GM06990 (cell line): ENCODE measurements around the gene EVC2.

Source experiments
- DNase-seq: peaks from one replicate; pipeline ENCODE4 v3.0.0-alpha.2; 2011; ENCODE audit not compliant: insufficient read length; ENCODE audit errors: extremely low read depth
- H3K27me3 ChIP-seq: replicated peaks from 2 replicates; pipeline ENCODE4 v1.6.0; 2011; ENCODE audit warnings: low read length; ENCODE audit not compliant: control insufficient read depth, insufficient read depth
- H3K36me3 ChIP-seq: 2 replicates; pipeline ENCODE4 v1.5.1; 2011; ENCODE audit warnings: low read length; ENCODE audit not compliant: control insufficient read depth, insufficient read depth
- H3K4me3 ChIP-seq: replicated peaks from 2 replicates; pipeline ENCODE4 v1.5.1; 2011; ENCODE audit warnings: low read depth, mild to moderate bottlenecking, control low read depth, low read length
- TF ChIP-seq, protein P1 (sequence below): IDR thresholded peaks from 2 replicates; pipeline ENCODE4 v1.5.1; 2011; ENCODE audit warnings: low read length, control low read depth, mild to moderate bottlenecking, inconsistent platforms; ENCODE audit not compliant: insufficient read depth, poor library complexity, severe bottlenecking

The EVC2 gene

GRCh38 chr4:5705647-5706320 lies 2.6 kb downstream of the EVC2 start:
- DNase-seq, result no peak
- no peaks in the 10 kb centered on the region for H3K27me3 ChIP-seq
- TF ChIP-seq, protein P1, sequence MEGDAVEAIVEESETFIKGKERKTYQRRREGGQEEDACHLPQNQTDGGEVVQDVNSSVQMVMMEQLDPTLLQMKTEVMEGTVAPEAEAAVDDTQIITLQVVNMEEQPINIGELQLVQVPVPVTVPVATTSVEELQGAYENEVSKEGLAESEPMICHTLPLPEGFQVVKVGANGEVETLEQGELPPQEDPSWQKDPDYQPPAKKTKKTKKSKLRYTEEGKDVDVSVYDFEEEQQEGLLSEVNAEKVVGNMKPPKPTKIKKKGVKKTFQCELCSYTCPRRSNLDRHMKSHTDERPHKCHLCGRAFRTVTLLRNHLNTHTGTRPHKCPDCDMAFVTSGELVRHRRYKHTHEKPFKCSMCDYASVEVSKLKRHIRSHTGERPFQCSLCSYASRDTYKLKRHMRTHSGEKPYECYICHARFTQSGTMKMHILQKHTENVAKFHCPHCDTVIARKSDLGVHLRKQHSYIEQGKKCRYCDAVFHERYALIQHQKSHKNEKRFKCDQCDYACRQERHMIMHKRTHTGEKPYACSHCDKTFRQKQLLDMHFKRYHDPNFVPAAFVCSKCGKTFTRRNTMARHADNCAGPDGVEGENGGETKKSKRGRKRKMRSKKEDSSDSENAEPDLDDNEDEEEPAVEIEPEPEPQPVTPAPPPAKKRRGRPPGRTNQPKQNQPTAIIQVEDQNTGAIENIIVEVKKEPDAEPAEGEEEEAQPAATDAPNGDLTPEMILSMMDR, result no peak
- no peaks in the 10 kb centered on the region; the same call in 1 of the 2 replicates for H3K36me3 ChIP-seq
- H3K4me3 ChIP-seq, result no peak overlapping the region

- DNase-seq, result no peak
- Histone ChIP-seq H3K27me3 (no peaks in the 10 kb centered on the region), H3K4me3 (no peak overlapping the region), H3K36me3 (no peaks in the 10 kb centered on the region; the same call in 1 of the 2 replicates)
- TF ChIP-seq, protein P1, result no peak
Measured at GRCh38 chr4:5704276-5704675, 4.1 kb downstream of the EVC2 start.

- Histone ChIP-seq H3K36me3 (no peaks in the 10 kb centered on the region; the same call in 1 of the 2 replicates), H3K4me3 (no peak overlapping the region), H3K27me3 (no peaks in the 10 kb centered on the region)
- TF ChIP-seq, protein P1, result no peak
- DNase-seq, result no peak
Measured at GRCh38 chr4:5703831-5704230, 4.5 kb downstream of the EVC2 start.

DNA sequence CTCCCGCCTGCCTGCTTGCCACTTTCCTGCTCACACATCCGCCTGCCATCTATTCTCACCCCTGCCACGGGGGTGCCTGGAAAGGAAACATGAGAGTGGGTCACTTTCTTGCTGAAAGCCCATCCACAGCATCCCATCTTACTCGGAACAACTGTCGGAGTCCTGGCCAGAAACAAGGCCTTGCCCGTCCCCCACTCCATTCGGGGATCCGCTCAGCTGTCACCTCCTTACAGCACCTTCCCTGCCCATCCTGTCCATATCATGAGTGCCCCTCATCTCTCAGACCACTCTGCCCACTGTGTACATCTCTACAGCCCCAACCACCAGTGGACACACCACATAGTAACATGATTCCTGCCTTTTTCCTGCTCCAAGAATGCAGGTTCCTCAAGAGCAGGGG lies 6.4 kb downstream of the EVC2 start:
- Histone ChIP-seq H3K4me3 (no peak overlapping the region), H3K27me3 (no peaks in the 10 kb centered on the region), H3K36me3 (peaks cover 1% of the 10 kb centered on the region; the same call in 1 of the 2 replicates)
- TF ChIP-seq, protein P1, result no peak
- no peak for DNase-seq

DNA sequence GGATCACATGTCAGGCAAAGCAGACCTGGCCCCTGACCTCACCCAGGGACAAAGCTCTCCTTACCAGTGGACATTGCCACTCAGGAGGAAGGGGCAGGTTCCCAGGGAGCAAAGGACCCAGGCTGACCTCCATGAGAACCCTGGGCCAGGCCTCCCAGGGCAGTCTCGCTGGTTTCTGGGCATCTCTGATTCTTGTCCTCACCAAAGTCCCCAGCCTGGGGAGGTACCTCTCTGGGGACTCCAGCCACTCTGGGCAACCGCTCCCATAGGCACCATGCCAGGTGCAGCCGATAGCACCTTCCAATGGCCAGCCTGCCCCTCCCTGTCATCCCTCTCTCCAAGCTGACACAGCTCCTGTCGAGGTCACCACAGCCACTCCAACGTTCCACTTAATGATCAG lies 7.9 kb downstream of the EVC2 start:
- H3K36me3 ChIP-seq, result peaks cover 1% of the 10 kb centered on the region
- no peak overlapping the region for H3K4me3 ChIP-seq
- no peaks in the 10 kb centered on the region for H3K27me3 ChIP-seq
- no peak for DNase-seq
- TF ChIP-seq, protein P1, result no peak

DNA sequence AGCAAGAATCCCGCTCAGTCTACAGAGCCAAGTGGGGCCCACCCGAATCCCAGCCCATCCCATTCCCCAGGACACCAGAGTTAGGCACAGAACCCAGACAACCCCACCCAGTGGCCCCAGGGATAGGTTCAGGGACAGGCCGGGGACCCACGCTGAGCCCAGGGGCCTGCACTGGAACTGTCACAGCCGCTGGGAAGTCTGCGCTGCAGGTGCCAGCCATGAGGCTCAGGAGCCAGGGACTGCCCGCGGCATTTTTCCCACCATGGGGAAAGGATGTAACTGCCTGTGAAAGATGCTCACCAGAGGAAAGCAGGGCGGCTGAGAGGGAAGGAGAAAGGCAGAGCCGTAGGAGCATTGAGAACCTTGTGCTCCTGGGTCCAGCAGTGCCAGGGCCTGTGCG lies 12.0 kb downstream of the EVC2 start:
- Histone ChIP-seq H3K27me3 (no peaks in the 10 kb centered on the region), H3K36me3 (peaks cover 4% of the 10 kb centered on the region), H3K4me3 (no peak overlapping the region)
- TF ChIP-seq, protein P1, result no peak
- no peak for DNase-seq
